EH (cell line): Measurements from ENCODE around the gene KCNH3.

Experiments used
- DNase-seq: peaks from one replicate; pipeline ENCODE4 v3.0.0-alpha.2; 2015; ENCODE audit warnings: low read depth

Gene KCNH3

DNA sequence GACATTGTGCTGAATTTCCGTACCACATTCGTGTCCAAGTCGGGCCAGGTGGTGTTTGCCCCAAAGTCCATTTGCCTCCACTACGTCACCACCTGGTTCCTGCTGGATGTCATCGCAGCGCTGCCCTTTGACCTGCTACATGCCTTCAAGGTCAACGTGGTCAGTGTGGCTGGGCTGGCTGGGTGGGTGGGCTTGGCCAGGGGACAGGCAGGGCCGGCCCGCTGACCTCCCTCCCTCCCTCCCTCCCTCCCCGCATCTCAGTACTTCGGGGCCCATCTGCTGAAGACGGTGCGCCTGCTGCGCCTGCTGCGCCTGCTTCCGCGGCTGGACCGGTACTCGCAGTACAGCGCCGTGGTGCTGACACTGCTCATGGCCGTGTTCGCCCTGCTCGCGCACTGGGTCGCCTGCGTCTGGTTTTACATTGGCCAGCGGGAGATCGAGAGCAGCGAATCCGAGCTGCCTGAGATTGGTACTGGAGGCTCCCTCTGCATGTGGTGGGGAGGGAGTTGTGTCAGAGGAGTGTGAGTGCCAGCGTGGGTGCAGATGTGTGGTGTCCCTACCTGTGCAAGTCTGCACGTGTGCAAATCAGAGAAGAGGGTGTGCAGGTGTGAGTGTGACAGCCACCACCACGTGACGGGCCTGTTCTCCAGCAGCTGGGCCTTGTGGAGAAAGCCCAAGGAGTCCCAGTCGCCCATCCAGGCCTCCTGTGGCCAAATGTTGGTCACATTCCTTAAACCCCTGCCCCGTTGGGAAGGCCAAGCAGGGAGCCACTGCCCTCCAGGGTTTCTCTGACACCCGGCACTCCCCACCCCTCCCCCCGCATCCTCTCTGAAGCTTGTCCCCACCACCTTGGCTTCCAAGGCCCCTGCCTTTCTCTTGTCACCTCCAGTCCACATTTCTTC is 5.3 kb downstream of the KCNH3 start:
- no peak for DNase-seq

DNA sequence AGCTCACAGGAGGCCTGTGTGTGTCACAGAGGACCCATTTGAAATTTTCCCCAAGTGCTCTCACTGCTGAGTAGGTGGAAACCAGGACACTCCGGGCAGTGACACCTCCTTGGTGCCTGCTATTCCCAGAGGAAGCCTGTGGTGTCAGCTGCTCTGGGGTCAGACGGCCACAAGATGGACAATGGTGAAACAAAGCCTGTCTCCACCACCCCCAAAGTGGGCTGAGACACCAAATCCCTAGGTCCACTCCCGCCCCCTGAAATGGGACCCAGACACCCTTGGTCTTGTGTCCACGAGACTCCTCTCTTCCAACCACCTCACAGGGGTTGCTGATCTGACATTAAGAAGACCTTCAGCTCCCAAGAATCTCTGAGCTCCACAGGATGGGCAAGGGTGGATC is 7.0 kb downstream of the KCNH3 start:
- DNase-seq = no peak

DNA sequence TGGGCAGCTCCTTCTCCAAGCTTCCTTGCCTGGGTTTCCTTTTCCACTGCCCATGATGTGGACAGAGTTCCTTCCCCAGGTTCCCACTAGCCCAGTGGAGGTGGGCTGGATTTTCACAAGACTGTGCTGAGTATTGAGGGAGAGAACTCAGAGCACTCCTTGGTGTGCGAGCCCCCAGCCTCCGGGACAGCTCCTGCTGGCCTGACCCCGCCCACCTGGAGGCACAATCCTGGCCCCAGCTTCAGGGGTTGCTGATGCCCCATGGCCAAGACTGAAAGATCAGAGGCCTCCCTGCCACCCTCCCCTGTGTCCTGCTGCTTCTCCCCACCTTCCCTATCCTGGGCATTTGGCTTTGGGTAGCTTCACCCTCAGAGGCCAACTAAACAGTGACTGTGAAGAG is 7.7 kb downstream of the KCNH3 start:
- DNase-seq = no peak

DNA sequence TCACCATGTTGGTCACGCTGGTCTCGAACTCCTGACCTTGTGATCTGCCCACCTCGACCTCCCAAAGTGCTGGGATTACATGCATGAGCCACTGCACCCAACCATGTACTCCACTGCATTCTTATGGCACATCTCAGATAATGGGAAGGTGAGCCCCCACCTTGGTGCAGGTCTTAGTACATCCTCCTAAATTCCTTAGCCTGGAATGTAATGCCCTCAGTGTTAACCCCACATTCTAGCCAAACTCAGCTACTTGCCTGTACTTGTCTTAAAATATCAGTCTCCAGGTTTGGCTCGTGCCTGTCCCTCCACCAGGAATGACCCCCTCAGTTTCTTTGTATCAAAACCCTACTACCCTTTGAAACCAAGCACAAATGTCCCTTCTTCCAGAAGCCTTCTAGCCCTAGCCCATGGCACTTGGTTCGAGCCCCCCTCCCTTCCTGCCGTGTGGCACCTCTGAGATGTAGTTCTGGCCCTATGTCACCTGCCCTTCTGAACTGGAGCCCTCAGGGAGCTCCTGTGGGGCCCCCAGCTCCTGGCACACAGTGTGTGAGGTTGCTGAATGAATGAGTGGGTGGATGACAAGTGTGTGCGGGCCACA is 8.4 kb downstream of the KCNH3 start:
- DNase-seq = no peak

DNA sequence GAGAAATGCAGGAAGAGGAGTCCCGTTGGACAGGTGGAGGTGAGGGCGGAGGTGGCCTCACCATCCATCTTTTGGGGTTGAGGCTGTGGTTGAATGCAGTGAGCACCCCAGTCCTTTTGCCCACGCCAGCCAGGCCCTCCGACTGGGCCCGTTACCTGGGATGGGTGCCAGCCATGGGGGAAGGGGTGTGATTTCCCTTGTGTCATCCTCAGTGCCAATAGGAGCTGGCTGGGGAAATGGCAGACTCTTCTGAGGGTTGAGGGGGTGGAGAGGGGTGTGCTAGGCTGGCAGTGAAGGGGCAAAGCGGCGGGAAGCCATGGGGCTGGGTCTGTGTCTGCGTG is 9.6 kb downstream of the KCNH3 start:
- DNase-seq = no peak

DNA sequence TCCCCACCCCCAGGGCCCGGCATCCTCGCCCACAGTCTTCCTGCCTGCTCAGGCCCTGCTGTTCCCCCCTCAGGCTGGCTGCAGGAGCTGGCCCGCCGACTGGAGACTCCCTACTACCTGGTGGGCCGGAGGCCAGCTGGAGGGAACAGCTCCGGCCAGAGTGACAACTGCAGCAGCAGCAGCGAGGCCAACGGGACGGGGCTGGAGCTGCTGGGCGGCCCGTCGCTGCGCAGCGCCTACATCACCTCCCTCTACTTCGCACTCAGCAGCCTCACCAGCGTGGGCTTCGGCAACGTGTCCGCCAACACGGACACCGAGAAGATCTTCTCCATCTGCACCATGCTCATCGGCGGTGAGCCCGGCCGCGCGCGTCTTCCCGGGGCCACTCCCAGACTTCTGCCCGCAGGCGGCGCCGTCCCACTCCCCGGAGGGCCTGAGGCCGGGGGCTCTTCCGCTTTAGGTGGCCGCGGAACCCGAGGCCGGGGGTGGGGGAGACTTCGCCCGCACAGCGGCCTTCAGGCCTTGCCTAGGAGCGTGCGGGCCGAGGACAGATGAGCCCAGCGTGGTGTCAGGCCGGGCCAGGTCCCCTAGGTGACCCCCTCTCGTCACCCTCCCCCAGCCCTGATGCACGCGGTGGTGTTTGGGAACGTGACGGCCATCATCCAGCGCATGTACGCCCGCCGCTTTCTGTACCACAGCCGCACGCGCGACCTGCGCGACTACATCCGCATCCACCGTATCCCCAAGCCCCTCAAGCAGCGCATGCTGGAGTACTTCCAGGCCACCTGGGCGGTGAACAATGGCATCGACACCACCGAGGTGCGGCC is 10.2 kb downstream of the KCNH3 start:
- peak; percentile 21 for DNase-seq

DNA sequence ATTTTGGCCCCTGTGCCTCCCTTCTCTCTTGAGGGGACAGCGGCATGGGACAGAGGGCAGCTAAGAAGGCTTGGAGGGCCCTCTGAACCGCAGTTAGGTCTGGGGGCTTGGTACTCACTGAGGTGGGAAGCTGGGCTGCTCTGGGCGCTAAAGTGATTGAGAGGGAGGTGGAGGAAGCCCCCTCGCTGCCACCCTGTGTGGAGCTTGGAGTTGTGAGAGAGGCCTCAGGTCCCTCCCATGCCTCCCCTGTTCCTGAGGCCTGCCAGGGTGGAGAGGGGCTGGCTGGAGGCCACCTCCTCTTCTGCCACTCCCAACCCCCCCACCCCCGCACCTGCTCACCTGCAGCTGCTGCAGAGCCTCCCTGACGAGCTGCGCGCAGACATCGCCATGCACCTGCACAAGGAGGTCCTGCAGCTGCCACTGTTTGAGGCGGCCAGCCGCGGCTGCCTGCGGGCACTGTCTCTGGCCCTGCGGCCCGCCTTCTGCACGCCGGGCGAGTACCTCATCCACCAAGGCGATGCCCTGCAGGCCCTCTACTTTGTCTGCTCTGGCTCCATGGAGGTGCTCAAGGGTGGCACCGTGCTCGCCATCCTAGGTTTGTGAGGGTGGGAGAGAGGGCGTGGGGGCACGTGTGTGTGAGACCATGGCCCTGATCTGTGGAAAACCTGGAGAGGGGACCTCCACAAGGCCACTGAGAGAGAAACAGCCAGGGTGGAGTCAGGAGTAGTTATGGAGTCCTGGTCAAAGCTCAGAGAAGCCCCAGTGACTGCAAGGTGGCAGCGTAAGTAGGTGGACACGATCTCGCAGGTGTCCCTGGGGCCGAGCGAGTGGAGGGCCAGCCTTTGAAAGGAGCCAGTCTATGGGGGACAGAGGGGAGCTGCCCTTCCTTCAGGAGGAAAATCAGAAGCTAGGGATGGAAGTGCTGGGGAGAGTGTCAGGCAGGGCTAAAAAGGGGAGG is 11.2 kb downstream of the KCNH3 start:
- DNase-seq = no peak

DNA sequence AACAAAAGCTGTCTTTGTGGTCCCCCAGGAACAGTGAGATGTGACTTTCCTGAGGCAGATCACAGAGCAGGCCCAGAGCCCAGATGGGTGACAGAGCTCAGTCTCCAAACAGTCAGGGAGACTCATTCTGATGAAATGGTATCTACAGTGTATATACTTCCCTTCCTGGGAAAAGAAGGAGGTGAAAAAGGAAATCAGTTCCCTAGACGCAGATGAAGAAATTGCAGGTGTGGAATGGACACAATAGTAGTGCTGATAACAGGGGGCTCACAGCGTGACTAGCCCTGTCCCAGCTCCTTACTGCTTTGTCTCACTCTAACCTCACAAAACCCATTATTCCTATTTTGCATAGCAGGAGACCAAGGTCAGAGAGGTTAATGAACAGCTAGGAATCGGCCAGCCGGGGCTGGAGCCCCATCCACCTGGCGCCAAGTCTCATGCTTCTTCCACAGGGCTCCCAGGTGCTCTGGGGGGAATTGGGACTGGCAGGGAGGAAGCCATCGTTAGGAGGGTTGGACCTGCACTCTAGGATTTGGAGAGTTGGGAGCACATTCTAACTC is 11.9 kb downstream of the KCNH3 start:
- DNase-seq = no peak

DNA sequence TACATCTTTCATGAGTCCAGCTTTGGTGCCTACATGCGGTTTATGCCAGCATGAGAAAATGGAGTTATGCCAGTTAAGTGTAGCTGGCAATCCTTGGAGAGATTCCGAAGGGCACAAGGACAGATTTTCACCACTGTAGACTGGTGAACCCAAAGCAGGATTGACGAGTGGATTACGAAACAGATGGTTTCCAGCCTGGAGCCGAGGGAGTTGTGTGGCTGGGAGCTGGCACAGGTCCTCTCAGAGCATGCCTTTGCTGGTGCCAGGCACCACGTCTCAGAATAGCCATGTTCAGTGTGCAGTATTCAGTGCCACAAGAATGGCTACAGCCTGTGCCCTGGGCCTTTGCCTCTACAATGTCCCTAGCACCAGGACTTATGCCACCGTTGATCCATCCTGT is 13.2 kb downstream of the KCNH3 start:
- peak; percentile 16 for DNase-seq

DNA sequence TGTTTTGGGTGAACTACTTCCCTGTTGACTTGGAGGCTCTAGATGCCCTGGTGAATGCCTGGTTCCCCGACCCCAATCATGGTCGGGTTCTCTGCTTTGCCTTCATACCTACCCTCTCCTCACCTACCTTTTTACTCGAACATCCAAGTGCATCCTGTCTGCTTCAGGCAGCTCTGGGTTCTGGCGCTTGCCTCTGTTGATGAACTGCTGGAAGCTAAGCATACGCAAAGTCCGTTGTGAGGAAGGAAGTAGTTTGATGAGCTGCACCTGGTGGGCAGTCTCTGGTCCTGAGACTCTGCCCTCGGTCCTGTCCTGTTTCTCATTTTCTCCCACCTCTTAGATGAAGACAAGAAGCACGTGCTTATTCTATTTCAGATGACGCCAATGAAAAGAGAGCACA is 13.6 kb downstream of the KCNH3 start:
- DNase-seq = no peak

DNA sequence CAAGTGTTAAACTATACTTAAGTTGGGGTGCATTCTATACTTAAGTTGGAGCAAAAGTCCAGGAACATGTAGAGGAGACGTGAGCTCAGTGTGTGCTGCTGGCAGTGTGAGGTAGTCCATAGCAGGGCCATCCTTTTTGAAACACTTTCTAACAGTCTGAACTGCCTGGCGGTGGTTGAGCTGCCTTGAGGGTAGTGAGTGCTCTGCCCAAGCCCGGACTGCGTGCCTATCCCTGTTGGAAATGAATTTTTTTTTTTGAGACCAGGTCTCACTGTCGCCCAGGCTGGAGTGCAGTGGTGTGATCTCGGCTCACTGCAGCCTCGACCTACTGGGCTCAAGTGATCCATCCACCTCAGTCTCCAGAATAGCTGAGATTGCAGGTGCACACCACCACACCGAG is 14.1 kb downstream of the KCNH3 start:
- DNase-seq = no peak

DNA sequence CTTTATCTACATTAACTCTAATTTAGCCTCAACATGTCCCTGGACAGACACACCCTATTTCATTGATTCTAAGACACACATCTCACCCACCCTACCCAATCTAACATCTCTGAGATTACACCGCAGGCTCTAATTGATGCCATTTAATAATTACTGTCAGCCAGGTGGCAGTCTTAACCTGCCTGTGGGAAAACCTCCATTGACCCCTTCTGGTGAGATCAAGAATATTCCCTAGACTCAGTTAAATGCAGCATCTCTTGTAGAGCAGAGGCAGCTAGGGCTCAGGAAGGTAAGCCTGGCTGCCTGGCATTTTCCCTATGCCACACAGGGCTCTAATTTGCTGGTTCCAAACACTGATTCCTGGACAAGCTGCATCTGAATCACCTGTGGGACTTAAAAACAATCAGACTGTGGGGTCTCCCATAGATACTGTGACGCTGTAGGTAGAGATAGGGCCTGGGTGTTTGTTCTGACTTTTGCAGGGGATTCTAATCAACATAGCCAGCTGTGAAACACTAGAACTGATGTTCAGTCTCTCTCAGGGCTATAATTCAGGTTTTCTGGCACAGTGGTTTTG is 14.8 kb downstream of the KCNH3 start:
- peak; percentile 20 for DNase-seq

DNA sequence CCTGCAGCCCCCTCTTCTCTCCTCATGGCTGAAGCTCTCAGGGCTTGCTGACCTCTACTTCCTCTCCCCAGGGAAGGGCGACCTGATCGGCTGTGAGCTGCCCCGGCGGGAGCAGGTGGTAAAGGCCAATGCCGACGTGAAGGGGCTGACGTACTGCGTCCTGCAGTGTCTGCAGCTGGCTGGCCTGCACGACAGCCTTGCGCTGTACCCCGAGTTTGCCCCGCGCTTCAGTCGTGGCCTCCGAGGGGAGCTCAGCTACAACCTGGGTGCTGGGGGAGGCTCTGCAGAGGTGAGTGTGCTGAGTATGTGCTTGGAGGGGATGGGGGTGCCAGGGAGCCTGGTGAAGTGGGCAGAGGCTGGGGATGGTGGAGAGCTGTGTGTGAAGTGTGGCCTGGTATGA is 15.4 kb downstream of the KCNH3 start:
- DNase-seq = no peak

DNA sequence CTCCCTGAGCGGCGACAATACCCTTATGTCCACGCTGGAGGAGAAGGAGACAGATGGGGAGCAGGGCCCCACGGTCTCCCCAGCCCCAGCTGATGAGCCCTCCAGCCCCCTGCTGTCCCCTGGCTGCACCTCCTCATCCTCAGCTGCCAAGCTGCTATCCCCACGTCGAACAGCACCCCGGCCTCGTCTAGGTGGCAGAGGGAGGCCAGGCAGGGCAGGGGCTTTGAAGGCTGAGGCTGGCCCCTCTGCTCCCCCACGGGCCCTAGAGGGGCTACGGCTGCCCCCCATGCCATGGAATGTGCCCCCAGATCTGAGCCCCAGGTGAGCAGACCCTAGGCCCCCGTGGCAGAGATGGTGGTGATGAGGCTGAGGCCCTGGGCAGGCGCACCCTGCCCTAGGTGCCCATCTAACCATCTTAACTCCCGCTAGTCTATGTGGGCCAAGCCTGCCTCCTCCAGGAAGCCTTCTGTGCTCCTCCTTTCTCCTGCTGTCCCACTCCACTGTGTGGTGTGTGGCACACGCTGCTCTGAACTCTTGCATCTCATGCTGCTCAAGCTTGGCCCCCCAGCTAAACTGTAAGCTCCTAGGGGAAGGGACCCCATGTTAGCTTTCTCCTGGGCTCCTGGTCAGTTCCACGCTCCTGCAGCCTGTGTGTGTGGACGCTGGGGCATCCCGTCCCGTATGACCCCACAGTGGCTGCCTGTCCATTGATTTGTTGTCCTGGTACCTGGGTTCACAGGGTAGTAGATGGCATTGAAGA is 17.0 kb downstream of the KCNH3 start:
- no peak for DNase-seq

DNA sequence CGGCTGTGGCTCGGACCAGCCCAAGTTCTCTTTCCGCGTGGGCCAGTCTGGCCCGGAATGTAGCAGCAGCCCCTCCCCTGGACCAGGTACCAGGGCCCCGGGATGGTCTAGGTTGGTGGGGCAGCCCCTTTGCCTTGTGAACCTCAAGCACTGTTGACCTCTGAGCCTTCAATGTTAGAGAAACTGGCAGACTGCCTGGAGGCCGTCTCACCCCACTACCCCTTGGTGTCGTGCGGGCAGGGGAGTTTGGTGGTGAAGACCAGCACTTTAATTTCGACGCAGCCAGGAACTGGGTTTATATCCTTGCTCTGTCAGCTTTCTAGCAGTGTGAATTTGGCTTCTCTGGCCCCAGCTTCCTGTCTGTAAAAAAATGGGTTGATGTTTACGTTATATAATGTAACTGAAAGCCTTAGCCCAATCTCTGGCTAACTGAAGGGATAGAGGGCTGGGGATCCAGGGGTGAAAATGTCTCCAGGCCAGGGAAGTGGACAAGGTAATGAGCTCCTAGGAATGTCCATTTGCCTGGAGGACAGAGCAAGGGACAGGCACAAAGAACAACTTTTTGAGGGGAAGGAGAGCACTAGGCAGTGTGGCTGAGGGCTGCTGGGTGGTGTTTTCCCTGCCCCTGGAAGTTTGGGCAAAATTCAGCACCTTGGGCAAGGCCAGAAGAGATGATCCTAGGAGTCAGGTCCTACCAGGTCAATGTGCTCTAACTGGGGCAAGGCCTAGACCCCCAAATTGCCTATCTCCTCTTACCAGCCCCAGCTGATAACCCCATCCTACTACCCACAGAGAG is 17.8 kb downstream of the KCNH3 start:
- DNase-seq = no peak

DNA sequence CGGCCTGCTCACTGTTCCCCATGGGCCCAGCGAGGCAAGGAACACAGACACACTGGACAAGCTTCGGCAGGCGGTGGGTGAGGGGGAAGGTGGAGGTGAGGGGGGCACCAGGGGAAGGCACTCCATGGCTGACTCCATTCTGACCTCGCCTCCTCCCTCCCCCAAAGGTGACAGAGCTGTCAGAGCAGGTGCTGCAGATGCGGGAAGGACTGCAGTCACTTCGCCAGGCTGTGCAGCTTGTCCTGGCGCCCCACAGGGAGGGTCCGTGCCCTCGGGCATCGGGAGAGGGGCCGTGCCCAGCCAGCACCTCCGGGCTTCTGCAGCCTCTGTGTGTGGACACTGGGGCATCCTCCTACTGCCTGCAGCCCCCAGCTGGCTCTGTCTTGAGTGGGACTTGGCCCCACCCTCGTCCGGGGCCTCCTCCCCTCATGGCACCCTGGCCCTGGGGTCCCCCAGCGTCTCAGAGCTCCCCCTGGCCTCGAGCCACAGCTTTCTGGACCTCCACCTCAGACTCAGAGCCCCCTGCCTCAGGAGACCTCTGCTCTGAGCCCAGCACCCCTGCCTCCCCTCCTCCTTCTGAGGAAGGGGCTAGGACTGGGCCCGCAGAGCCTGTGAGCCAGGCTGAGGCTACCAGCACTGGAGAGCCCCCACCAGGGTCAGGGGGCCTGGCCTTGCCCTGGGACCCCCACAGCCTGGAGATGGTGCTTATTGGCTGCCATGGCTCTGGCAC is 18.5 kb downstream of the KCNH3 start:
- DNase-seq = no peak

DNA sequence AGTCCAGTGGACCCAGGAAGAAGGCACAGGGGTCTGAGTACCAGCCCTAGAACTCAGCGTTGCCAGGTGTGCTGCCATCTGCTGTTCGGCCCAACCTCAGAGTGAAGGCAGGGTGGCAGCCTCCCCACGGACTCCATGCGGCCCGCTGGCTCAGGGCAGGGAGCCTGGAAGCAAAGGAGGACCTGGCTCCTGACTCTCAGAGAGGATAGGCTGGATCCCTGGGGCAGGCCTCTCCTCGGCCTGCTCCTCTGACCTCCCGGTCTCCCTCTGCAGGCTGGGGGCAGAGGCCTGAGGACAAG is 19.0 kb downstream of the KCNH3 start:
- no peak for DNase-seq

DNA sequence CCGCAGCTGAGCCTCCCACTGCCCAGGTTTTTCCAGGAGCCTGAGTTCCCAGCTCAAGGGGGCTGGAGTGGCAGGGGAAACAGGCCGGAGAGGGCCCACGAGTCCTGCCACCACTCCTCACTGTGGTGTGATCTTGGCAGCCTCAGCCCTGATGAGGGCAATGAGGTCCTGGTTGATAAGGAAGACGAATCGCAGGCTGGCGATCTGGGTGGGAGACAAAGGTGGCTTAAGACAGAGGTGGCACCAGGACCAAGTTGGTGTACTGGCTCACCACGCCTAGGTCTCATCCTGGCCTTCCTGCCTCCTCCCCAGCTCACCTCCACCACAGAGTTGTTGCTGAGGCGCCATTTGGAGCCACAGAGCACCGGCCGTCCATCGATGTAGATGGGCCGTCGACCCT is 19.7 kb downstream of the KCNH3 start:
- DNase-seq = no peak
